SH-SY5Y (cell line): ENCODE data around the gene IQUB.

Experiments used
- GATA2 ChIP-seq: IDR thresholded peaks from 2 replicates; pipeline ENCODE4 v1.6.1; 2011; ENCODE audit warnings: mild to moderate bottlenecking, low read depth, low read length
- GATA3 ChIP-seq: IDR thresholded peaks from 2 replicates; pipeline ENCODE4 v1.6.1; 2011; ENCODE audit warnings: low read depth, mild to moderate bottlenecking, low read length, moderate library complexity

IQUB gene

DNA sequence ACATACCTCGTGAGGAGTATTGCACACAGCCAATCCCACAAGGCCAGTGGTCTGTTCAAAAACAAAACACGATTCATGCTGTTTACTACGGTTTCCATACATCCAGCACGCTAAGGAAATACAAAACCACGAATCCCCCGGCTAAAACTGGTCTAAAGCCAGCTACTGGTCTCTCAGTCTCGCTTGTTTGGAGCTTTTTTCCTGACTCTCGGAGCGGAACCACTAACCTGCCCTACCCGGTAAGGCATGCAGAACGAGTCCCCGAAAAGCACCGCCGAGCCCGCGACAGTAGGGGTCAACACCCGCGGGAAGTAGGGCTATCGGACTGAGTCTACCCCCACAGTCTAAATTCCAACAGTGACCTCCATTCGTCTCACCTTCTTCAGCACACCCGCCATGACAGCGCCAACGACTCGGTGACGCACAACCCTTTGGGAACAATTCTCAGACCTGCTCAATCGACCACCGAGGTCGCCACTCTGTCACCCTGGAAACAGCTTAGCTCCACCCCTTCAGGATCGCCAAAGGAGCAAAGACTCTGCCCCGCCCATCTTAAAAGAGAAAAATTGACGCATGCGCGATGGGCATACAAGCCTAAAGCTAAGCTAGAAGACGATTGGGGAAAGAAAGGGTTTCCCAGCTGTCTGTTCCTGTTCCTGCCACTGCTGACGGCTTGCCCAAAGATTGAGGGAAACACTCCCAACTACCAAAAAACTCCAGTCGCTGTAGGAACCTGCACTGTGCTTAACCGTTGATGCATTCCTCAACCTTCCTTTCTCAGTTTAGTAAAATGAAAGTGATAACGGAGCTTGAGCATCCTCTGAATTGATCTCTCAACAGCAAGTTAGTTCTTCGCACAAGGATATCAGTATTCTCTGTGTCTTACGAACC, 23.2 kb upstream of the IQUB start, which contains the start of gene NDUFA5:
NDUFA5 (minus strand) TSS at position 421 of the 891 bp plus-strand sequence; CDS start at position 398, 23 bp downstream.
- TF ChIP-seq GATA3 = no peak
- TF ChIP-seq GATA2 = 0 out of 2 replicates have a peak, but pooled peaks have one; percentile 8

DNA sequence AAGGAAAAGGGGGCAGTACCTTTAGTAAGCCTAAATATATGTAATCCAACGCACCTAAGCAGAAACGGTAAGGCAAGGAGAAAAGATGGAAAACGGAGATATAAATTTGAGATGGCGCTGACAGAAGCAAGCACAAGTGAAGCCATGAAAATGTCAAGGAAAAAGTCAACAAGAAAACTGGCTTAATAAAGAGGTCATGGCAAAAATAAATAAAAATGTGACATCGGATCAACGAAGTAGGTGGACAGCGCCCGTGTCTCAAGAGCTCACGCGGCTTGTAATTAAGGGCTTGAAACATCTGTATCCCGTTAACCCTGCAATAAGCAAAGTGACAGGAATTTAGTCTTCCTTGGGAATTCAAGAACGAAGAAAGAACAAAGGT, 22.6 kb upstream of the IQUB start:
- TF ChIP-seq GATA2 (no peak), GATA3 (no peak)

DNA sequence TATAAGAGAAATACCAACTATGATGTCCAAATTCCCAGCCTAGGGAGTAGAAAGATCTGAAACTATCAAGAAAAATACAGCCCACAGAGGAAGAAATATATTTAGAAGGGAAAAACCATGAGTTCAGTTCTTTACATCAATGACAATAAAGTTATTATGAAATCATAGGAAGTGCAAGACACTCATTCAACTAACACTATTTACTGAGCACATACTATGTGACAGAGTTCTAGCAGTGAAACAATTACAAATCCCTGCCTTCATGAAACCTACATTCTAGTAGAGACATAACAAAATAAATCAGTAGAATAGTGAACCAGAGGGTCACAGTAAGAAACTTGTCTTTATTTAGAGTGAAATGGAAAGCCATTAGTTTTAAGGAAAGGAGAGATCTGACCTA, 21.1 kb upstream of the IQUB start:
- no peak for TF ChIP-seq GATA3

DNA sequence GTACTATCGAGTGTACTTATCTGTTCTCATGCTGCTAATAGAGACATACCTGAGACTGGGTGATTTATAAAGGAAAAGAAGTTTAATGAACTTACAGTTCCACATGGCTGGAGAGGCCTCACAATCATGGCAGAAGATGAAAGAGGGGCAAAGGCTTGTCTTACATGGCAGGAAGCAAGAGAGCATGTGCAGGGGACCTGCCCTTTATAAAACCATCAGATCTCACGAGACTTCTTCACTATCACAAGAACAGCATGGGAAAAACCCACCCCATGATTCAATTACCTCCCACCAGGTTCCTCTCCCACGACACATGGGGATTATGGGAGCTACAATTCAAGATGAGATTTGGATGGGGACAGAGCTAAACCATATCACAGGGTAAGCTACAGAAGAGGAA, 18.8 kb upstream of the IQUB start:
- TF ChIP-seq GATA3 = no peak
- TF ChIP-seq GATA2 = no peak

DNA sequence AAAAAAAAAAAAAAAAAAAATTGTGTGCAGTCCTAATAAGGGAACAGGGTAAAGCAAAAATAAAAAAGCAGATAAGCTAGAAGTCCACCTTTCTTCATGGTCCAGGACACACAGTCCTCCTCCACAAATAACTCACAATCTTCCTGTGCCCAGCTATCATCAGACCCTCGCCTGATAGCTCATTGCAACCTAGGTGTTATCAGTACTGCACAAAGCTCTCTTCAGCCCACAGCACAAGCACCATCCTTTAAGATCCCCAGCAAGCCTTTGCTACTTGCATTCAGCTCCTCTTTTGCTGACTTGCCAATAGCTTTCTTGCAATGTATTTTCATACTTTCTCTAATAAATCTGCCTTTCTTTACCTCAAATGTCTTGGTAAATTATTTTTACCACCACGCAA, 18.2 kb upstream of the IQUB start:
- TF ChIP-seq GATA3 = no peak
- TF ChIP-seq GATA2 = no peak

DNA sequence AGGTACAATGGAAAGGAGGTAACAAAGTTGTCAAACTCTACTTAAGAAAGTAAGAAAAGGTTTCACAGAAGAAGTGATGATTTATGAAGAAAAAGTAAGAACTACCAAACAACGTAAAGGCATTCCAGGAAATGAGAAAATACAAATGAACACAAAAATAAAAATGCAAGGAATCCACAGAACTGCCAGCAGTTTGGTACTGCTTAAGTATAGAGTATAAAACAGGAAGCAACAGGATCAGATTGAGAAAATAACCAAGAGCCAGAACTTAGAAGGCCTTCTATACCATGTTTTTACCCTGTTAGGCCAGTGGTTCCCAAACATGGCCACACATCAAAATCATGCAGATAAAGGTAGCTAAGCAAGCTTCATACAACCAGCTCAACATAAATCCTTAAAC, 14.0 kb upstream of the IQUB start:
- TF ChIP-seq GATA2 = no peak
- no peak for TF ChIP-seq GATA3

DNA sequence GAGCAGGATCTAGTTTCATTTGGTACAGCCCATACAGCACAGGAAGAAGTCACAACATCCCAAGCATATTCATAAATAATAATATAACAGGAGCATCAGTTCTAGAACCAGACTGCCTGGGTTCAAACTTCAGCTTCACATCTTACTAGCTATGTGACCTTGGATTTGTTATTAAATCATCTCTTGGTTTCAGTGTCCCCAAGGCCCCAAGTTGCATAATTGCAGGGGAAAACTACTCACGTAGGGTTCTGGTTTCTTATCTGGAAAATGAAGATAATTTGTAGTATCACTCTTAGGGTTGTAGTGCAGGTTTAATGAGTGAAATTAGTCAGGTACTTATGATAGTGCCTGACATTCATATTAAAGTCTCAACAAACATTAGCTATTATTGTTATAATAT, 5.5 kb upstream of the IQUB start:
- TF ChIP-seq GATA3 (no peak), GATA2 (no peak)

DNA sequence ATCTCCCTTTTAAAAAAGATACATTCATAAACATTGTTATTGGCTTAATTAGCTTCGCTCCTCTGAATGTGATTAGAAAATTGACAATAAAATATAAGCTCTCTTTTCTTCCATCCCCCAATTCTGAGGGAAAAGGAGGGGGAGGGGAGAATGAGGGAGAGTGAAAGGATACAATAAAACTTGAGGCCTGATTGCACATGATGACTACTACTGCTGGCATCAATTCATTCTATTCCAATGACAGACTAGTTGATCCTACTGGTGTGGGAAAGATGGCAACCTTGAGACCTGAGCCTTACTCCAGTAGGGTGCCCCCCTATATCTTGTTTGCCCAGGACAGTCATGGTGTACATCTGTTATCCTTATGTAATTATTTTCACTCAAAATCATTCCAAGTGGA, 4.5 kb upstream of the IQUB start:
- no peak for TF ChIP-seq GATA3
- TF ChIP-seq GATA2 = no peak

DNA sequence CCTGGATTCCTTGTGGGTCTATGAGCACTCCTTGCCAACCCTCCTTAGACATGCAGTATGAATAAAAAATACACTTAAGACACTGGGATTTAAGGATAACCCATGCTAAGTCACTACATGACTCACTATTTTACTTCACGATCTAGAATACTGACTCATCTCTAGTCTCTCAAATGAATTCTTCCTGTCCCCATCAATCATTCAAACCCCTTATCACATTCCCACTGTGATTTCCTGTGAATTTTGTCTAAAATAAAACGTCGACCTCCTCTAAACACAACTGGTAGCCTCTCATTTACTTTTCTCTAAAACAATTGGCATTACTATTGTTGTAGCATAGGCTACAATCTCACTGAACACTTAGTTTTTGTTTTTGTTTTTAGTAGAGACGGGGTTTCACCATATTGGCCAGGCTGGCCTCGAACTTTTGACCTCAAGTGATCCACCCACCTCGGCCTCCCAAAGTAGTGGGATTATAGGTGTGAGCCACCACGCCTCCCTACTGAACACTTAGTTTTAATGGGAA, 3.9 kb upstream of the IQUB start:
- TF ChIP-seq GATA2 (no peak), GATA3 (no peak)

DNA sequence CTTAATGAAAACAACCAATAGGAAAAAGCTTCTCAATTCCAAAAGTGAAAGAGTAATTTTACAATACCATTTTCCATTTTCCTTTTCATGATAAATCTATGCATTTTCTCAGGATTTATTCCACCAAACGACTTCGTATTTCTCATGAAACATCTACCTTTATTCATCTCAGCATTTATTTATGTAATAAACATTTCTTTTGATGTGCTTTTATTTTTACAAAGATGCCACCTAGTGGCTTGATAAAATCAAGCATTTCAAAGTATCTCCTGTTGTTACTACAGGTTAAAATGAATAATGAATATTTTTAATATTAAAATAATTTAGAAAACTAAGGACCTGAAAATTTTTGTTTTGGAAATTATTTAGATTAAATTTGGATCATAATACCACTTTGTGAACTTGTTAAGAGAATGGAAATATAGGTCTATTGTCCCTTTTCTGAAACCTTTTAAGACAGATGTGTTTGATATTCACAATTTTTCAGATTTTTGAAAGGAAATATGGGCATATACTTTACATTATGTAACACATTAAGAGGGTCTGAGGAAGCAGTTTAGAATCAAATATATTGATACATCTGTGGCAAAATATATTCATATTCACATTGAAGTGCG, 2.7 kb upstream of the IQUB start:
- TF ChIP-seq GATA2 (no peak), GATA3 (no peak)

DNA sequence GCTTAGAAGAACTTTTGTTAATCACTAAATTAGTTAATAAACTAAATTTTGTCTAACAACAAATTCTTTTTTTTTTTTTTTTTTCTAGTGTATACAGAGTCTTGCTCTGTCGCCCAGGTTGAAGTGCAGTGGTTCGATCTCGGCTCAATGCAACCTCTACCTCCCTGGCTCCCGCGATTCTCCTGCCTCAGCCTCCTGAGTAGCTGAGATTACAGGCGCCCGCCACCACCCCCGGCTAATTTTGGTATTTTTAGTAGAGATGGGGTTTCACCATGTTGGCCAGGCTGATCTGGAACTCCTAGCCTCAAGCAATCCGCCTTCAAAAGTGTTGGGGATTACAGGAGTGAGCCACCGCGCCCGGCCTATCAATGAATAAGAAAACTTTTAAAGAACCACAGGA, 1.1 kb upstream of the IQUB start:
- TF ChIP-seq GATA3 (no peak), GATA2 (no peak)

DNA sequence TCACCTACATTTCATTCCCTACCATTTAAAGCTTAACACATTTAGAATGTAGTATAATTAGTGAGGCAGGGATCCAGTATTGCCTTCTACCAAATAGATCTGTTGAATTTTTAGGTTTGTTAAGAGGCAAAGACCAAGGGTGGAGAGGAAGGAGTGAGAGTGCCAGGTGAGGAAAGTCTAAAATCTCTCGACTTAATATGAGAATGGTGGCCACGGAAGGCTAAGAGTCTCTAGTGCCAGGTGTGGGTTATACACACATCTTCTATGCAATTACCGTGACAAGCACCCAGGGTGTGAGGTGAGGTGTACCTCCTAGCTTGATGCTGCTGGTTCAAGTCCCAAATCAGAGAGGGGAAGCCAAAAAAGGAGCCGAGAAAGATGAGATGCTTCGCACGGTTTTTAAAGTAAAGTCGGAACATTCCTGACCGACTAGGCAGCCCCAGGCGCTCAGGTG, 439 bp downstream of the IQUB start:
- TF ChIP-seq GATA2 = no peak
- TF ChIP-seq GATA3 = no peak

DNA sequence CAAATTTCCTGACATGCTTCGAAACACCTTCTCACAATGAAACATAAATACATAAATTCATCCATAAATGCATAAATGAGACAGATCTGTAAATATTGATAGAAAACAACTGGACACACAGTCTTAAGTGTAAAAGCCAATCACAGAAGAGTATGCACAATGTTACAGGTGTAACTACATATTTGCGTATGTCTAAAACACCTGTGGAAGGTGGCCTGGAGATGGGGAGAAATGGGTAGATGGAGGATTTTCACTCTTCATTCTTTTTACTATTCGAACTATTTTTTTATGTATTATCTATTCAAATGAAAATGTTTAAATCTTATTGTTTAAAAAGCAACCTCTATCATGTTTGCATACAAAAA, 860 bp downstream of the IQUB start:
- no peak for TF ChIP-seq GATA3
- no peak for TF ChIP-seq GATA2

DNA sequence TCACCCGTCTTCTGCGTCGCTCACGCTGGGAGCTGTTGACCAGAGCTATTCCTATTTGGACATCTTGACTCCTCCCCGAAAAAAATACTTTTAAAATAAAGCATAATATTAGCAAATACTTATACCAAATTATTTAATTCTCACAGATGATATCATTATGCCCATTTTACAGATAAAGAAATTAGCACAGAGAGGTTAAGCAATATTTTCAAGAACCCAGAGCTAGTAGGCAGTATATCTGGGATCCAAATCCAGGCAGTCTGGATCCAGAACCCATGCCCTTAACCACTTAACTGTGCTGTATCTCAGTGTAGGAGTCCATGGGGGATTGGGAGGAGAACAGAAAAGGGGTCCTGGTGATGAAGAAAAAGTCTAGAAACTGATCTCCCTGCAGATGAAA, 6.1 kb downstream of the IQUB start:
- no peak for TF ChIP-seq GATA3
- TF ChIP-seq GATA2 = no peak

DNA sequence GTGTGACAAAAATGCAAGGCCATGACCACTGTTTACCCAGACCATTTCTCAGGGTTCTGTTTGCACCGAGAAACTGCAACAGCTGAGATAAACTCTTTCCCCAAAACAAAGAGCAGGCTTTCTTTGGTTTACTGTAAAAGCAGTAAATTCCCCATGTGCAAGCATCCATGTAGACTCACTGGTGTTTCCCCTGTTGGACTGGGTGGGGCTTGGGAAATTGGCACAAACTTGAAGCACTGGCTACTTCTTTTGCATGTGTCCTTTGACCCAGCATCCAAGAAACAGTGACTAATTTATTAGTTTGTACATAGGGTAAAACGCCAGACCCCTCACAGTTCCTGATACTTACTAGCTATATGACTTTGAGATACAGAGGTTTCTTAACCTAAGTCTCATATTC, 12.3 kb downstream of the IQUB start:
- no peak for TF ChIP-seq GATA3
- no peak for TF ChIP-seq GATA2
